ENCODE data around the gene C4B.
"Not testable (repeated sequence)": the region's sequence is repeated elsewhere in the genome, so short reads cannot be mapped to it uniquely, and the experiment has no call there.

Gene C4B

GRCh38 chr6:32050562-32050961 is 36.0 kb downstream of the C4B start:
- Mint-ChIP-seq H3K27ac (peak overlapping the region; percentile 87), H3K4me1 (peaks cover 74% of the 10 kb centered on the region), H3K36me3 (ENCODE audit: low read depth) (no peaks in the 10 kb centered on the region), H3K9me3 (no peaks in the 10 kb centered on the region), H3K4me3 (no peak overlapping the region), H3K27me3 (ENCODE audit: low read depth, poor library complexity) (peaks cover 9% of the 10 kb centered on the region)
- TF ChIP-seq, protein P1, sequence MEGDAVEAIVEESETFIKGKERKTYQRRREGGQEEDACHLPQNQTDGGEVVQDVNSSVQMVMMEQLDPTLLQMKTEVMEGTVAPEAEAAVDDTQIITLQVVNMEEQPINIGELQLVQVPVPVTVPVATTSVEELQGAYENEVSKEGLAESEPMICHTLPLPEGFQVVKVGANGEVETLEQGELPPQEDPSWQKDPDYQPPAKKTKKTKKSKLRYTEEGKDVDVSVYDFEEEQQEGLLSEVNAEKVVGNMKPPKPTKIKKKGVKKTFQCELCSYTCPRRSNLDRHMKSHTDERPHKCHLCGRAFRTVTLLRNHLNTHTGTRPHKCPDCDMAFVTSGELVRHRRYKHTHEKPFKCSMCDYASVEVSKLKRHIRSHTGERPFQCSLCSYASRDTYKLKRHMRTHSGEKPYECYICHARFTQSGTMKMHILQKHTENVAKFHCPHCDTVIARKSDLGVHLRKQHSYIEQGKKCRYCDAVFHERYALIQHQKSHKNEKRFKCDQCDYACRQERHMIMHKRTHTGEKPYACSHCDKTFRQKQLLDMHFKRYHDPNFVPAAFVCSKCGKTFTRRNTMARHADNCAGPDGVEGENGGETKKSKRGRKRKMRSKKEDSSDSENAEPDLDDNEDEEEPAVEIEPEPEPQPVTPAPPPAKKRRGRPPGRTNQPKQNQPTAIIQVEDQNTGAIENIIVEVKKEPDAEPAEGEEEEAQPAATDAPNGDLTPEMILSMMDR (IDR thresholded peaks at IDR 0.05), result no peak
- no peak for DNase-seq

DNA sequence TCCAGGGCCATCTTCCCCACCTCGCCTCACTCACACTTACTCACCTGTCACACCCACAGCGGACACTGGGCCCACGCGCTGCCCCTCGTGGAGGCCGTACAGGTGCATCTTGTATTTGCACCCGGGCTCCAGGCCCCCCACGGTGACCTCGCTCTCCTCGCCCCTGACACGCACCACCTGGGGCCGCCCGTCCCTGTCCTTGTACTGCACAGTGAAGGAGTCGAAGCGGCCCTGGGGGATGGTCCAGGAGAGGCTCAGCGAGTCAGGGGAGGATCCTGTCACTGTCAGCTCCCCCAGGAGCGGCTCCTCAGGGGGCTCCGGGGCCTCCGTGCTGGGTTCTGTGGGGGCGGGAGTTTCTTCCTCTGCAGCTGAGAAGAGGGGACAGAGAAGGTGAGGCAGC is 38.0 kb downstream of the C4B start:
- not testable (repeated sequence) for DNase-seq; H3K4me3 Mint-ChIP-seq; H3K9me3 Mint-ChIP-seq; H3K36me3 Mint-ChIP-seq (ENCODE audit: low read depth)
- H3K27ac Mint-ChIP-seq, result peak overlapping the region; percentile 68
- H3K4me1 Mint-ChIP-seq, result peaks cover 63% of the 10 kb centered on the region
- H3K27me3 Mint-ChIP-seq (ENCODE audit: low read depth, poor library complexity), result peaks cover 13% of the 10 kb centered on the region

DNA sequence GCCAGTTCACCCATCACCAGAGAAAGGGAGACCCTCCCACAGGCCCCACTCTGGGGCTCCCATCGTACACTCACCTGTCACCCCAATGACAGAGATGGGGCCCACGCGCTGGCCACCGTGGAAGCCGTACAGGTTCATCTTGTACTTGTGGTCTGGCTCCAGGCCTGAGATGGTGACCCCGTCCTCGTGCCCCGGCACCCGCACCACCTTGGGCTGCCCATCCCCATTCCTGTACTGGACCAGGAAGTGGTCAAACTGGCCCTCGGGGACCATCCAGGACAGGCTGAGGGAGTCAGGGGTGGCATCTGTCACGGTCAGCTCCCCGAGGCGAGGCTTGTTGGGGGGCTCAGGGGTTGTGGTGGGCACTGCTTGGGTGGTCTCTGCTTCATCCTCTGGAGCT is 38.7 kb downstream of the C4B start:
- not testable (repeated sequence) for H3K9me3 Mint-ChIP-seq; H3K36me3 Mint-ChIP-seq (ENCODE audit: low read depth); H3K27ac Mint-ChIP-seq; H3K4me3 Mint-ChIP-seq; DNase-seq
- Mint-ChIP-seq H3K4me1 (peaks cover 63% of the 10 kb centered on the region), H3K27me3 (ENCODE audit: low read depth, poor library complexity) (peaks cover 16% of the 10 kb centered on the region)

DNA sequence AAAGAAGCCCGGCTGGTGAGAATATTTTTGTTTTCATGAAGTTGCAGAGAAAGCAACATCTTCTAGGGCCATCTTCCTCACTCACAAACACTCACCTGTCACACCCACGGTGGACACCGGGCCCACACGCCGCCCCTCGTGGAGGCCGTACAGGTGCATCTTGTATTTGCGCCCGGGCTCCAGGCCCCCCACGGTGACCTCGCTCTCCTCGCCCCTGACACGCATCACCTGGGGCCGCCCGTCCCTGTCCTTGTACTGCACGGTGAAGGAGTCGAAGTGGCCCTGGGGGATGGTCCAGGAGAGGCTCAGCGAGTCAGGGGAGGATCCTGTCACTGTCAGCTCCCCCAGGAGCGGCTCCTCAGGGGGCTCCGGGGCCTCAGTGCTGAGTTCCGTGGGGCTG is 41.2 kb downstream of the C4B start:
- not testable (repeated sequence) for H3K4me3 Mint-ChIP-seq; H3K27ac Mint-ChIP-seq; H3K9me3 Mint-ChIP-seq; DNase-seq; H3K36me3 Mint-ChIP-seq (ENCODE audit: low read depth)
- Mint-ChIP-seq H3K4me1 (peaks cover 49% of the 10 kb centered on the region), H3K27me3 (ENCODE audit: low read depth, poor library complexity) (peaks cover 16% of the 10 kb centered on the region)

DNA sequence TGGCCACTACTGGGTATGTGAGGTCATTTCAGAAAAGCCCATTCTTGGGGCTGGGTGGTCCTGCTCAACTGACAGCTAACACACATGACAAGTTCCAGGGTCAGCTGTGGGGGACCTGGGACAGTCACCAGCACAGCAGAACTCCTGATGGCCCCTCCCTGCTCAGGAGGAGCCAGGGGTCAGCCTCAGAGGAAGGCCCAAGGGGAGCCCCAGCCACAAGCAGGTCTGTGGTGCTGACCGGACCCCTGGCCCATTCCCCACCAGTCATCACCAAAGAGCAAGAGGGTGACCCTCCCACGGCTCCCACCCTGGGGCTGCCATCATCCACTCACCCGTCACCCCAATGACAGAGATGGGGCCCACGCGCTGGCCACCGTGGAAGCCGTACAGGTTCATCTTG is 41.7 kb downstream of the C4B start:
- peaks cover 16% of the 10 kb centered on the region for H3K27me3 Mint-ChIP-seq (ENCODE audit: low read depth, poor library complexity)
- H3K9me3 Mint-ChIP-seq, result no peaks in the 10 kb centered on the region
- TF ChIP-seq, protein P1 (IDR thresholded peaks at IDR 0.05), result no peak
- DNase-seq, result no peak
- H3K27ac Mint-ChIP-seq, result no peak overlapping the region
- H3K4me1 Mint-ChIP-seq, result peaks cover 48% of the 10 kb centered on the region
- H3K4me3 Mint-ChIP-seq, result no peak overlapping the region
- H3K36me3 Mint-ChIP-seq (ENCODE audit: low read depth), result no peaks in the 10 kb centered on the region

DNA sequence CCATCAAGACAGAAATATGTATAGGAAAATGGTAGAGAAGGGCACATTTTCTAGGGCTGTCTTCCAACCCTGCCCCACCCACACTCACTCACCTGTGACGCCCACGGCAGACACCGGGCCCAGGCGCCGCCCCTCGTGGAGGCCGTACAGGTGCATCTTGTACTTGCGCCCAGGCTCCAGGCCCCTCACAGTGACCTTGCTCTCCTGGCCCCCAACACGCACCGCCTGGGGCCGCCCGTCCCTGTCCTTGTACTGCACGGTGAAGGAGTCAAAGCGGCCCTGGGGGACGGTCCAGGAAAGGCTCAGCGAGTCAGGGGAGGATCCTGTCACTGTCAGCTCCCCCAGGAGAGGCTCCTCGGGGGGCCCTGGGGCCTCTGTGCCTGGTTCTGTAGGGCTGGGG is 43.4 kb downstream of the C4B start:
- Mint-ChIP-seq H3K27ac (peak overlapping the region; percentile 43), H3K9me3 (no peaks in the 10 kb centered on the region), H3K4me3 (no peak overlapping the region), H3K27me3 (ENCODE audit: low read depth, poor library complexity) (peaks cover 16% of the 10 kb centered on the region), H3K36me3 (ENCODE audit: low read depth) (no peaks in the 10 kb centered on the region), H3K4me1 (peaks cover 37% of the 10 kb centered on the region)
- TF ChIP-seq, protein P1 (IDR thresholded peaks at IDR 0.05), result no peak
- no peak for DNase-seq

DNA sequence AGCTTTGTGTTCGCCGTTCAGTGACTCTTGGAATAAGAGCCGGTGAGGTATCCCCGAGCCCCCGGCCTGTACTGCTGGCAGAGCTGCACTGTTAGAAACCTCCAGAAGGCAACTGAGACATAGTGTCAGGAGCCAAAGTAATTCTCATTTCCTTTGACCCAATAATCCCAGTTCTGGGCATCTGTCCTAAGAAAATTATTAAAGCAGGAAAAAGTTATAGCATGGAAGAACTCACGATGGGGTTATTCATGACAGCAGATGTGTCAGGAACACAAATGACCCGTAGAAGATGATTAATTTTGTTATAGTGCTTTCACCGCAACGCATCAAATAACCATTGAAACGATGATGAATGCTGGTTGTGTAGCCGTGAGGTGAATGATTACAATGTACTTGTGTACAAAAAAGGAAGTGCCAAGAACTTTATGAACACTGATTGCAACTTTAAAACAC is 43.9 kb downstream of the C4B start:
- peaks cover 35% of the 10 kb centered on the region for H3K4me1 Mint-ChIP-seq
- TF ChIP-seq, protein P1 (IDR thresholded peaks at IDR 0.05), result no peak
- peak overlapping the region; percentile 31 for H3K27ac Mint-ChIP-seq
- no peaks in the 10 kb centered on the region for H3K9me3 Mint-ChIP-seq
- peaks cover 16% of the 10 kb centered on the region for H3K27me3 Mint-ChIP-seq (ENCODE audit: low read depth, poor library complexity)
- no peaks in the 10 kb centered on the region for H3K36me3 Mint-ChIP-seq (ENCODE audit: low read depth)
- no peak for DNase-seq
- no peak overlapping the region for H3K4me3 Mint-ChIP-seq

Measured in nephron progenitor cell (in vitro differentiated cells).